ENCODE measurements around the gene MORC4.

- TF ChIP-seq, protein P1, sequence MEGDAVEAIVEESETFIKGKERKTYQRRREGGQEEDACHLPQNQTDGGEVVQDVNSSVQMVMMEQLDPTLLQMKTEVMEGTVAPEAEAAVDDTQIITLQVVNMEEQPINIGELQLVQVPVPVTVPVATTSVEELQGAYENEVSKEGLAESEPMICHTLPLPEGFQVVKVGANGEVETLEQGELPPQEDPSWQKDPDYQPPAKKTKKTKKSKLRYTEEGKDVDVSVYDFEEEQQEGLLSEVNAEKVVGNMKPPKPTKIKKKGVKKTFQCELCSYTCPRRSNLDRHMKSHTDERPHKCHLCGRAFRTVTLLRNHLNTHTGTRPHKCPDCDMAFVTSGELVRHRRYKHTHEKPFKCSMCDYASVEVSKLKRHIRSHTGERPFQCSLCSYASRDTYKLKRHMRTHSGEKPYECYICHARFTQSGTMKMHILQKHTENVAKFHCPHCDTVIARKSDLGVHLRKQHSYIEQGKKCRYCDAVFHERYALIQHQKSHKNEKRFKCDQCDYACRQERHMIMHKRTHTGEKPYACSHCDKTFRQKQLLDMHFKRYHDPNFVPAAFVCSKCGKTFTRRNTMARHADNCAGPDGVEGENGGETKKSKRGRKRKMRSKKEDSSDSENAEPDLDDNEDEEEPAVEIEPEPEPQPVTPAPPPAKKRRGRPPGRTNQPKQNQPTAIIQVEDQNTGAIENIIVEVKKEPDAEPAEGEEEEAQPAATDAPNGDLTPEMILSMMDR (IDR thresholded peaks at IDR 0.05; ENCODE audit: low read depth, low read length), result no peak
- TF ChIP-seq EZH2phosphoT487 (IDR thresholded peaks at IDR 0.05; ENCODE audit: low read depth), result no peak
These were observed 73.0 kb downstream of the MORC4 start for GRCh38 chrX:106927023-106927422.

All from OCI-LY3 (cell line).